Transverse colon (tissue), 4 donors: ENCODE data around the gene RAB40B.

Experiments
- EP300 ChIP-seq: sonication (generic); formaldehyde crosslinking; IDR thresholded peaks from one replicate; pipeline ENCODE4 v1.6.1; 2017; ENCODE audit warnings: antibody characterized with exemption, low read depth
- POLR2A ChIP-seq: fragments of 450-650 bp; IDR thresholded peaks from one replicate; pipeline ENCODE4 v1.6.1; 2016; ENCODE audit warnings: antibody characterized with exemption, mild to moderate bottlenecking, moderate library complexity
- POLR2AphosphoS5 ChIP-seq, 3 donors: sonication (generic); formaldehyde crosslinking; IDR thresholded peaks; one replicate each; pipeline ENCODE4 v1.6.1; 2016; ENCODE audit warnings: antibody characterized with exemption in 3 of 3
- TF ChIP-seq, protein P1 (sequence below), 5 experiments: fragments of 200-600 bp in 3 of 5; fragments of 450-650 bp in 2 of 5; sonication (generic) in 3 of 5; IDR thresholded peaks; 1 replicate in 2 of 5; 2 replicates in 3 of 5; pipeline ENCODE4 v1.5.1; 2016 to 2017; ENCODE audit warnings: antibody characterized with exemption in 5 of 5, inconsistent platforms in 3 of 5, mild to moderate bottlenecking in 2 of 5, moderate library complexity in 1 of 5

- TF ChIP-seq EP300 (no peak), POLR2AphosphoS5 (IDR thresholded peaks at IDR 0.05) (no peak), POLR2A (no peak)
- TF ChIP-seq, protein P1, sequence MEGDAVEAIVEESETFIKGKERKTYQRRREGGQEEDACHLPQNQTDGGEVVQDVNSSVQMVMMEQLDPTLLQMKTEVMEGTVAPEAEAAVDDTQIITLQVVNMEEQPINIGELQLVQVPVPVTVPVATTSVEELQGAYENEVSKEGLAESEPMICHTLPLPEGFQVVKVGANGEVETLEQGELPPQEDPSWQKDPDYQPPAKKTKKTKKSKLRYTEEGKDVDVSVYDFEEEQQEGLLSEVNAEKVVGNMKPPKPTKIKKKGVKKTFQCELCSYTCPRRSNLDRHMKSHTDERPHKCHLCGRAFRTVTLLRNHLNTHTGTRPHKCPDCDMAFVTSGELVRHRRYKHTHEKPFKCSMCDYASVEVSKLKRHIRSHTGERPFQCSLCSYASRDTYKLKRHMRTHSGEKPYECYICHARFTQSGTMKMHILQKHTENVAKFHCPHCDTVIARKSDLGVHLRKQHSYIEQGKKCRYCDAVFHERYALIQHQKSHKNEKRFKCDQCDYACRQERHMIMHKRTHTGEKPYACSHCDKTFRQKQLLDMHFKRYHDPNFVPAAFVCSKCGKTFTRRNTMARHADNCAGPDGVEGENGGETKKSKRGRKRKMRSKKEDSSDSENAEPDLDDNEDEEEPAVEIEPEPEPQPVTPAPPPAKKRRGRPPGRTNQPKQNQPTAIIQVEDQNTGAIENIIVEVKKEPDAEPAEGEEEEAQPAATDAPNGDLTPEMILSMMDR (IDR thresholded peaks at IDR 0.05) = no peak
These were observed 6.2 kb downstream of the RAB40B start for GRCh38 chr17:82692268-82692667.
